Gastroesophageal sphincter (tissue), 4 donors: ENCODE results near the gene LHX3. TPM values are rescaled to one million over a fixed set of nuclear protein-coding genes. Genes with fewer than 3 reads are reported as not detected.

ENCODE experiments used
- ATAC-seq: fragments of 150-250 bp; one replicate; pipeline ENCODE4 v1.9.1; 2016; ENCODE audit warnings: mild to moderate bottlenecking, moderate library complexity
- H3K27ac ChIP-seq, 4 donors: fragments of 200-600 bp; sonication (generic) in 3 of 4; 1 replicate in 3 of 4; 2 replicates in 1 of 4; pipeline ENCODE4 v1.5.1; 2016 to 2019
- H3K27me3 ChIP-seq: fragments of 200-600 bp; sonication (generic); one replicate; pipeline ENCODE4 v1.5.1; 2019
- H3K36me3 ChIP-seq, 2 donors: fragments of 200-600 bp; sonication (generic); one replicate each; pipeline ENCODE4 v1.5.1; 2019; ENCODE audit warnings: control low read depth in 1 of 2
- H3K4me1 ChIP-seq, 3 donors: fragments of 200-600 bp; sonication (generic); 1 replicate in 2 of 3; 2 replicates in 1 of 3; pipeline ENCODE4 v1.5.1; 2016 to 2019; ENCODE audit warnings: control low read depth in 2 of 3
- H3K4me3 ChIP-seq, 2 donors: fragments of 200-600 bp; sonication (generic); one replicate each; pipeline ENCODE4 v1.5.1; 2019; ENCODE audit warnings: mild to moderate bottlenecking in 1 of 2, moderate library complexity in 1 of 2
- H3K9me3 ChIP-seq, 3 donors: fragments of 200-600 bp; sonication (generic); one replicate each; pipeline ENCODE4 v1.5.1; 2017 to 2019; ENCODE audit warnings: control low read depth in 2 of 3
- CTCF ChIP-seq, 4 experiments: fragments of 200-600 bp in 2 of 4; fragments of 450-650 bp in 2 of 4; sonication (generic) in 1 of 4; IDR thresholded peaks; one replicate each; pipeline ENCODE4 v1.5.1; 2017 to 2019; ENCODE audit warnings: antibody characterized with exemption in 4 of 4, mild to moderate bottlenecking in 2 of 4, moderate library complexity in 2 of 4
- EP300 ChIP-seq: sonication (generic); formaldehyde crosslinking; IDR thresholded peaks from one replicate; pipeline ENCODE4 v1.6.1; 2017; ENCODE audit warnings: antibody characterized with exemption, mild to moderate bottlenecking
- POLR2A ChIP-seq, 2 donors: fragments of 450-650 bp; IDR thresholded peaks; one replicate each; pipeline ENCODE4 v1.6.1; 2017; ENCODE audit warnings: antibody characterized with exemption in 2 of 2, mild to moderate bottlenecking in 2 of 2, moderate library complexity in 1 of 2
- POLR2AphosphoS5 ChIP-seq: sonication (generic); formaldehyde crosslinking; IDR thresholded peaks from one replicate; pipeline ENCODE4 v1.6.1; 2017; ENCODE audit warnings: antibody characterized with exemption
- WGBS, 2 donors: methylation state at CpG; one replicate each; pipeline ENCODE4 v1.1.5; 2018; ENCODE audit warnings: low coverage in 1 of 2; 5-methylcytosine and 5-hydroxymethylcytosine counted together
- total RNA-seq, 4 donors: library from RNA; depleted of rRNA; stranded (reverse); fragments of >200 nt; gene quantifications; one replicate each; pipeline ENCODE4 v1.1.0, GENCODE V29; 2016

The LHX3 gene
- total RNA-seq, 4 donors from 2014 or later: not detected

GRCh38 chr9:136193127-136193890, 11.6 kb downstream of the LHX3 start:
- WGBS, 2 donors: no CpG with 5 or more reads among the region's 96 CpGs
- peaks cover 0 to 24% (median 2%) of the 10 kb centered on the region in 3 donors for H3K4me1 ChIP-seq
- TF ChIP-seq EP300 (no peak), POLR2AphosphoS5 (no peak), POLR2A (IDR thresholded peaks at IDR 0.05) (no peak), CTCF (IDR thresholded peaks at IDR 0.05) (no peak)
- H3K36me3 ChIP-seq: no peaks in the 10 kb centered on the region
- peaks cover 100% of the 10 kb centered on the region for H3K27me3 ChIP-seq
- H3K9me3 ChIP-seq: no peaks in the 10 kb centered on the region
- no peak overlapping the region for H3K4me3 ChIP-seq
- no peak overlapping the region for H3K27ac ChIP-seq
- no peak for ATAC-seq

- no peaks in the 10 kb centered on the region for H3K9me3 ChIP-seq
- H3K36me3 ChIP-seq: no peaks in the 10 kb centered on the region
- H3K4me3 ChIP-seq: no peak overlapping the region
- H3K4me1 ChIP-seq: peaks cover 0 to 21% (median 0%) of the 10 kb centered on the region in 3 donors
- ATAC-seq: no peak
- TF ChIP-seq POLR2A (IDR thresholded peaks at IDR 0.05) (no peak), CTCF (IDR thresholded peaks at IDR 0.05) (no peak), EP300 (no peak), POLR2AphosphoS5 (no peak)
- 0 to 4% methylated on average over 8 to 15 of the region's 51 CpGs for WGBS, 2 donors
- peaks cover 100% of the 10 kb centered on the region for H3K27me3 ChIP-seq
- no peak overlapping the region for H3K27ac ChIP-seq
Observed at GRCh38 chr9:136192289-136193126, 12.4 kb downstream of the LHX3 start.

GRCh38 chr9:136191960-136192286, 13.0 kb downstream of the LHX3 start:
- 3 to 5% methylated on average over 5 to 9 of the region's 9 CpGs for WGBS, 2 donors
- Histone ChIP-seq H3K27ac (no peak overlapping the region), H3K27me3 (peaks cover 100% of the 10 kb centered on the region), H3K4me1 (peaks cover 0 to 21% (median 0%) of the 10 kb centered on the region in 3 donors), H3K4me3 (no peak overlapping the region), H3K36me3 (no peaks in the 10 kb centered on the region), H3K9me3 (no peaks in the 10 kb centered on the region)
- no peak for ATAC-seq
- TF ChIP-seq EP300 (no peak), POLR2A (IDR thresholded peaks at IDR 0.05) (no peak), CTCF (IDR thresholded peaks at IDR 0.05) (no peak), POLR2AphosphoS5 (no peak)

- 30% methylated on average over 16 of the region's 30 CpGs; no CpG with 5 or more reads in 1 of the 2 donors for WGBS, 2 donors
Observed at GRCh38 chr9:136191099-136191959, 13.6 kb downstream of the LHX3 start.

More at GRCh38 chr9:136191099-136191959, 13.6 kb downstream of the LHX3 start:
- peaks cover 0 to 21% (median 0%) of the 10 kb centered on the region in 3 donors for H3K4me1 ChIP-seq
- H3K36me3 ChIP-seq: no peaks in the 10 kb centered on the region
- TF ChIP-seq POLR2A (IDR thresholded peaks at IDR 0.05) (no peak), CTCF (IDR thresholded peaks at IDR 0.05) (no peak), POLR2AphosphoS5 (no peak), EP300 (no peak)
- no peak for ATAC-seq
- peaks cover 100% of the 10 kb centered on the region for H3K27me3 ChIP-seq
- H3K9me3 ChIP-seq: no peaks in the 10 kb centered on the region
- no peak overlapping the region for H3K4me3 ChIP-seq
- no peak overlapping the region for H3K27ac ChIP-seq
